HG02840 (cell line): ENCODE results near the gene KLHDC3.
"Not testable (repeated sequence)": the region's sequence is repeated elsewhere in the genome, so short reads cannot be mapped to it uniquely, and the experiment has no call there.

ENCODE experiments used
- ATAC-seq: cut with Tn5 transposase; IDR thresholded peaks from one replicate; pipeline ENCODE4 v1.9.1; 2021; ENCODE audit warnings: mild to moderate bottlenecking, moderate library complexity, moderate number of reproducible peaks; ENCODE audit not compliant: unreplicated experiment, low FRiP score

The KLHDC3 gene

GRCh38 chr6:42987533-42988451 lies 26.3 kb upstream of the KLHDC3 start:
- ATAC-seq = no peak

GRCh38 chr6:42988486-42989020 lies 25.5 kb upstream of the KLHDC3 start:
- no peak for ATAC-seq

DNA sequence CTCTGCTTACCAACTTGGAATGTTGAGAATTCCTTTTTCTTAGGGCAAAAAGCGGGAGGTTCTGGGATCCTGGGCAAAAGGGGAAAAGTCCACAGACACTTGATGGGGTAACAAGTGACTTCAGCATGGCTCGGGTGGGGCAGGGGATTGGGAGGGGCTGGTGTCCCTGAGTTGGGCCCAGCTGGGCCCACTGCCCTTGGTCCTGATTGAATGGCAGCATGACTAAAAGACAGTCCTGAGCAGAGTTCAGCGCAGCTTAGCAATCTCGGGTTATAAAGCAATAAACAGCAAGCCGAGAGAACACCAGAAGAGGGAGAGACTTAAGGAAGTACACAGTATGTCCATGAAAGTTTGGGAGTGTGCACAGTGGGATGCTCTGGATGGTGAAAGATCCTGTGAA lies 24.1 kb upstream of the KLHDC3 start:
- no peak for ATAC-seq

- ATAC-seq = no peak
Measured at GRCh38 chr6:42993445-42993844, 20.6 kb upstream of the KLHDC3 start.

DNA sequence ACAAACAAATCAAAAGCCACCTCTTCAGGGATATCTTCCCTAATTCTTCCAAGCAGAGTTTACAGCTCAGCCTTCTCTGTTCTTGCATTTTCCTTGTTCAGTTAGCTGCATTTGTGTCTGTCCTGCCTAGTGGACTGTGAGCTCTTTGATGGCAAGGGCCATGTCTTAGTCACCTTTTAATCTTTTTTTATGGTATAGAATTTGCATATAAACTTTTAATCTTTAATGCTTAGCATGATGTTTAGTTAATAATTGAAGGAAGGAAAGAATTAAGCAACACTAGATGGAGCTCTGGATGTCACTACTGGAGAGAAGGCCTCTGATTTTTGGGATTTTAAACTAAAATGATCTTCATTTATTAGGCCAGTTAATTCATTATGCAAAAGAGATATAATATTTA lies 17.5 kb upstream of the KLHDC3 start:
- ATAC-seq = no peak

- ATAC-seq = not testable (repeated sequence)
Measured at GRCh38 chr6:42998205-42998604, 15.8 kb upstream of the KLHDC3 start.

DNA sequence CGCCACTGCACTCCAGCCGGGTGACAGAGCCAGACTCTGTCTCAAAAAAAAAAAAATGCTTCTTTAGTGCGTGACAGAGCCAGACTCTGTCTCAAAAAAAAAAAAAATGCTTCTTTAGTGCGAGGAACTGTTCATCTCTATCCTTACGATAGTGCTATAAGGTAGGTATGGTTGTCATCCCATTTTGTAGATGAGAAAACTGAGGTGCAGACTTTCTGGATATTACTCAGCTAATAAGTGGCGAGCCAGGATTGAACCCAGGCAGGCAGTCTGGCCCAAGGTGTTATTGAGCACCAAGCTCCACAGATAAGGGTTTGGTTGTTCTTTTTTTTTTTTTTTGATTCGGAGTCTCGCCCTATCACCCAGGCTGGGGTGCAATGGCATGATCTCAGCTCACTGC lies 12.2 kb upstream of the KLHDC3 start:
- ATAC-seq = no peak

GRCh38 chr6:43005844-43006243 lies 8.2 kb upstream of the KLHDC3 start:
- no peak for ATAC-seq

GRCh38 chr6:43006251-43006650 lies 7.8 kb upstream of the KLHDC3 start:
- ATAC-seq = no peak

- ATAC-seq = no peak
Measured at GRCh38 chr6:43007126-43007525, 6.9 kb upstream of the KLHDC3 start.

- ATAC-seq = no peak
Measured at GRCh38 chr6:43009124-43009523, 4.9 kb upstream of the KLHDC3 start.

DNA sequence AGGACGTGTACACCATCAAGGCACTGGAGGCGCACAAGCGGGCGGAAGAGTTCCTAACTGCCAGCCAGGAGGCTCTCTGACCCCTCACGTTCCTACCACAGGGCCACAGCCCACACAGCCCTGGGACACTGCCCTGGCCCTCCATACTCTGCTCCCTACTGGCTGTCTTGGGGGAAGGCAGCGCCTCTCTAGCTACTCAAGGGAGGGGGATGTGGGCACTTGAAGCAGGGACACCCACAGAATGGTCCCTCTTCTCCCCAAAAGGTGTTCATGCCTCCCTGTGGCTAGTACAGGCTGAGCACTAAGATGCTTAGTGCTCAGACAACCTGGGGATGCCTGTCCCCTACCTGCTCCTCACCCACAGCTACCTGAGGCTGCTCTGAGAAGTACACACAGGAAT lies 2.8 kb upstream of the KLHDC3 start:
- ATAC-seq = no peak

DNA sequence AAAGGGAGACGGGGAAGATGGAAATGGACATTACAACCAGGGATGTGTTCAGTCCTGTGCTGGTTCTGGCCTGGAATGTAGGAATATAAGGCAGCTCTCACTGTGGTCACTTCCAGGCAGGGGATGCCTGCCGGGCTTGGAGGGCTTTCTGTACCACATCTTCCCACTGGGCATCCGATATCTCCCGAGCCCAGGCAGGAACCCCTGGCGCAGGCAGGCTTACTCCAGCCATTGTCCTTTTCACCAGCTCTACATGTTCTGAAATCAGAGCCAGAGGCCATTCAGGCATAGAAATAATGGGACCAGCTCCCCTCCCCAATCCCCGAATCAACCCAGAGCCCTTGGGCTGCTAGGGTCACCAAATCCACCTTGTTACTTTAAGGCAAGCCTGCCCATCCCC lies 1.7 kb upstream of the KLHDC3 start:
- ATAC-seq = no peak

DNA sequence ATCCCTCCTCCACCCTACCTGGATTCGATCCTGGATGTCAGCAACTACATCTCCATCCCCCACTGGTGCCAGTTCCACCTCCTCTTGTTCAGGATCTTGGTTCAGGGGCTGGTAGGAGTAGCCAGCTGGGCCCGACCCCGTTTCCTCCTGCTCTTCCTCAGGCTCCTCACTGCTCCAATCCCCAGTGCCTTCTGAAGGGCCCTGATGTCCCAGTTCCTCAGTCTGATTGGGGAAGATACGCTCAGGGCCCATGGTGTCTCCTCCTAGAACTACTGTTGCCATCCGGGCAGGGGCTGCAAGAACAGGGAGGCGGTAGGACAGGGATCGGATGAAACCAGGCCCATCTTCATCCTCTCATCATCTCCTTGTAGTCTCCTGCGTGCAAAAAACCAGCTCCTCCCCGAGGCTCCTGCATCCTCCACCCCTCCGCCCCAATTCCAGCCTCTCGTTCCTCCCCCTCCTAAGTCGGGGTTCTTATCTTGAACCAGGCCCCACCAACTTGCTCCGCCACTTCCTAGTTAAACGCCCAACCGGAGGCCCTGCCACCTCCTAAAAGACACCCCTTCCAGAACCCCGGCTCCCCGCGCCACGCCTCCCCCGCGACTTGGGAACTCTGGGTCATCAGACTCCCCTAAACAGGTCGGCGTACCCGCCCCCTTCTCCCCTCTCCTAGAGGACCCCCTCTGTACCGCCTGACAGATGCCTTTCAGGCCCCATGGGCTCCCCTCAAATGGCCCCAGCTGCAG lies 779 bp upstream of the KLHDC3 start:
- ATAC-seq = peak; percentile 9

DNA sequence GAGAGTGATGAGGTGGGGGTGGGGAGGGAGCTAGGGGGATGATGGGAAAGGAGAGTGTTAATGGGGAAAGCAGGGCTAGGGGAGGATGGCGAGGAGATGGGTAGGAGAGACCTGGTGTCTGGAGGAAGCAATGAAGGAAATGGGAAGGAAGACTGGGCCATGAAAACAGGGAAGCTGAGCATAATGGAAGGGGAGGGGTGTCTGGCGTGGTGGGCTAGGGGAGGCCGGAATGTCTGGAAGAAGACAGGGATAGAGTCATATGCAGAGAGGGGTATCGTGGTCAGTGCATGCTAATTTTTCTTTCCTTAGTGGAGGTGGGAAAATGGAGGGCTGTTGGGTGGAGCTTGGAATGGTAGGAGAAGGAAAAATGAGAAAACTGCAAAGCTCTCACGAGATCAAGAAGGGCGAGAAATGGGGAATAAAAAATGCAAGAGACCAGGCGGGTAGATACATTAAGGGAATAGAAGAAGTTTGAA lies 423 bp downstream of the KLHDC3 start:
- ATAC-seq = no peak

GRCh38 chr6:43016176-43016942 lies 2.3 kb downstream of the KLHDC3 start:
- ATAC-seq = no peak

- no peak for ATAC-seq
Measured at GRCh38 chr6:43016943-43017334, 2.9 kb downstream of the KLHDC3 start.

- no peak for ATAC-seq
Measured at GRCh38 chr6:43019152-43019551, 5.1 kb downstream of the KLHDC3 start.

GRCh38 chr6:43020052-43020705 lies 6.1 kb downstream of the KLHDC3 start:
- ATAC-seq = no peak

- no peak for ATAC-seq
Measured at GRCh38 chr6:43020847-43021246, 6.8 kb downstream of the KLHDC3 start.
